Central memory CD4-positive, alpha-beta T cell (primary cell): ENCODE results near the gene CACNA1I.
A peak's percentile ranks its signal among the peaks of the same experiment; 100 is the strongest.

Experiments used
- DNase-seq: peaks from one replicate; pipeline ENCODE4 v3.0.0; 2022

Gene CACNA1I

DNA sequence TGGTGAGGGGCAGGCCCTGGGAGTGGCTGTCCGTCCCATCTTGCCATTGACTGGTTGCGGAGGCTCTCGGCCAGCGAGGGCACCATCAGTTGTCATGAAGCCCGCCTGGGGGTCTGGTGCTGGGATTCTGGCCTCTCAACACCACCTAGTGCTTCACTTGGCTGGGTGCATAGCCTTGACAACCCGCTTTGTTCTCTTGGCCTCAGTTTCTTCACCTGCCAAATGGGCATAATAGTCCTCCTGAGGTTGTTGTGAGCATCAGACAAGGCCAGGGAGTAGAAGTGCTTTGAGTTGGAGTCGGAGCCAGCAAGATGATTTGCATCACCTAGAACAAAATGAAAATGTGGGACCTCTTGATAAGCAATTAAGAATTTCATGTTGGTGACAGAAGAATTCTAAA is 1.5 kb upstream of the CACNA1I start:
- DNase-seq = no peak

GRCh38 chr22:39570226-39570625 is 327 bp upstream of the CACNA1I start:
- no peak for DNase-seq

DNA sequence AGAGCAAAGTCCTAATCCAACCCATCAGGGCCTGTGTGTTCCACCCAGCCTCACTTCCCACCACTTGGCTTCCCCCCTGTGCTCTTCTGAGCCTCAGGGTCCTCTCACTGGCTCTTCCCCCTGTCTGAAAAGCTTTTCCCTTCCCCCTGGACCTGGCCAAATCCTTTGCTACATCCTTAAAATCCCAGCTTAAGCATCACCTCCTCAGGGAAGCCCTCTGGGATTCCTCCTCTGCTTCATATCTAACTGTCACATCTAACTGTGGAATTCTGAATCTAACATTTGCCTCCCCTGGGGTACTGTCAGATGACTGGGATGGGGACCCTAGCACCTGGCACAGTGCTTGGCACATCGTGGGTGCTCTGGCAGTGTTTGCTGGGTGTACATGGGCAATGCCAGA is 985 bp downstream of the CACNA1I start:
- no peak for DNase-seq

- no peak for DNase-seq
Observed at GRCh38 chr22:39574779-39575551, 4.4 kb downstream of the CACNA1I start.

DNA sequence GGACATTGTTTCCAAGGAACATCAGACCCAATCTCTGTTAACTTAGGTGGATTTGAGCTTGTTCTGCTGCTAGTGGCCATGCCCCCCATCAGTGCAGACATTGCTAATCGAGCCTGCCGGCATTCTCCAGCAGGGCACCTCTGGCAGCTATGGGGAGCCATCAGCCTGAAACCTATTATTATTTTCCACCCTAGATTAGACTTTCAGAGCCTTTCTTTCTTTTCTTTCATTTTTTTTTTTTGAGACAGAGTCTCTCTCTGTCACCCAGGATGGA is 4.9 kb downstream of the CACNA1I start:
- DNase-seq = no peak

DNA sequence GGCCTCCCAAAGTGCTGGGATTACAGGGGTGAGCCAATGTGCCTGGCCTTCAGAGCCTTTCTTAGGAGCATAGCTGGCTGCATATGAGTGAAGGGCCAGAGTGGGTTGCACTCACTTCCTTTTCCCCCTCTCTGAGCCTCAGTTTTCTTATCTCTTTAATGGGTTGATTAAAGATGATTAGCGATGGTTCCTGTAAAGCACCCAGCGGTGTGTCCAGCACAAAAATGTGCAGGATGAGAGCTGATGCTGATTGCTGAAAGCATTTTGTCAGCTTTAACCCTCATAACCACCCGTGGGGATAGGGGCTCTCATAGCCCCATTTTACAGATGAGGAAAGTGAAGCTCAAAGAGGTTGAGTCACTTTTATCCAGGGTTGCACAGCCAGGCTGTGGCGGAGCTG is 5.5 kb downstream of the CACNA1I start:
- DNase-seq = no peak

GRCh38 chr22:39577366-39577765 is 6.8 kb downstream of the CACNA1I start:
- no peak for DNase-seq

- DNase-seq = no peak
Observed at GRCh38 chr22:39577900-39578299, 7.3 kb downstream of the CACNA1I start.

DNA sequence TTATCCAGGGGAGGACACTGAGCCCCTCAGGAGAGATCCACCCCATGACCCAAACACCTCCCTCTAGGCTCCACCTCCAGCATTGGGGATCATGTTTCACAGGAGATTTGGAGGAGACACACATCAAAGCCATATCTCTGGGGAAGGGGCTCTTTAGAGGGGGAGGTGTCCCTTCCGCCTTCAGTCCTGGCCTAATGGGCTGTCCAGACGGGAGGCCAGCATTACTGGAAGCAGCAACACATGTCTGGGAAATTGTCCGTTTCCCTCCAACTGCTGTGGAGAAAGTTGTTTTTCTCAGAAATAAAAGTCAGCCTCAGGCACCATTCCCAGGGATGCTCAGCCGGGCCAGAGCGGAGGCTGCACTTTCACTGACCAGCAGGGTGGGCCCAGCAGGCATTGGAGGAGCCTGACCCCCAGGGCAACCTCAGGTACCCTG is 9.5 kb downstream of the CACNA1I start:
- no peak for DNase-seq

DNA sequence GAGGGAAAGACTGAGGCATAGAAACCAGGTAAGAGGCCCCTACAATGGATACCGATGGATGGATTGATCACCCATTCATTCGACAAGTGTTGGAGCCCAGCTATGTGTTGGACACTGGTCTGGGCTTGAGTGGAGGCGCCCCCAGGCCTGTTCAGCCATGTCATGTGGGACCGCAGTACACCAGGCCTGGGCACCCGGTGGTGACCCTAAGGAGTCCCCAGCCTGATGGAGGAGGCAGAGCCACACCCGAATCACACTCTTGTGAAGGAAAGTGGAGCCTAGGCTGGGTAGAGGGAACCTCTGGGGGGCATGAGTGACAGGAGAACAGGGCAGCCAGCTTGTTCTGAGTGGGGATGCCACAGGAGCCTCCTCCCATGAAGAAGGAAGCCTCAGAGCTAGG is 10.2 kb downstream of the CACNA1I start:
- no peak for DNase-seq

DNA sequence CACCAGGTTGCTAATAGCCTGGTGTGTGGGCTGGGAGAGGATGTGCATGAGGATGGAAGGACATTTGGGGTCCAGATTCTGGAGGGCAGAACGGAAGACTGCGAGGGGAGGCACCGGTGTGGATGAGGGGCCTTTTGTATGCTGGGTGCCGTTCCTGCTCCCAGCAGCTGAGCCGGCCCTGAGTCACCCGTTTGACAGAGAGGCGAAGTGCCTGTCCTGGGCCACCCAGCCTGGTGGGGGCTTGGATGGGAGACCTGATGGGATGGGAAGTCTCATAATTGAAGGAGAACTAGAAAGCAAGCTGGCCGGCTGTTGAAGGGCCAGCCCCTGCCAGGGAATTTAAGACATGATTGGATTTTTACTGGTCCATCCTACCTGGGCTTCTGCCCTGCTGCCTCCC is 10.8 kb downstream of the CACNA1I start:
- no peak for DNase-seq

DNA sequence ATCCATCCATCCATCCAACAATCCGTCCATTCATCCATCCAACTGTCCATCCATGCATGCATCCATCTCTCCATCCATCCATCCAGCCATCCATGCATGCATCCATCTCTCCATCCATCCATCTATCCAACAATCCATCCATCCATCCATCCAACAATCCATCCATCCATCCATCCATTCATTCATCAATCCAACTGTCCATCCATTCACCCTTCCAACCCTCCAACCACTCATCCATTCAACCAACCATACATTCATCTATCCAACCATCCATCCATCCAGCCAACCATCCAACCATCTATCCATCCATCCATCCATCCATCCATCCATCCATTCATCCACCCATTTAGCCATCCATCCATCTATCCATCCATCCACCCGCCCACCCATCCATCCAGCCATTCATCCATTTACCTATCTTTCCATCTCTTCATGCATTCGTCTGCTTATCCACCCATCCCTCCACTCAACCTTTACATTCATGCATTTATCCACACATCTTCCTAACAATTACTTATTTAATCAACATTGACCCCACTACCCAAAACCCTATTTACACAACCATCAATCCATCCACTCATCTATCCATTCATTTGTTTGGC is 12.6 kb downstream of the CACNA1I start:
- no peak for DNase-seq

DNA sequence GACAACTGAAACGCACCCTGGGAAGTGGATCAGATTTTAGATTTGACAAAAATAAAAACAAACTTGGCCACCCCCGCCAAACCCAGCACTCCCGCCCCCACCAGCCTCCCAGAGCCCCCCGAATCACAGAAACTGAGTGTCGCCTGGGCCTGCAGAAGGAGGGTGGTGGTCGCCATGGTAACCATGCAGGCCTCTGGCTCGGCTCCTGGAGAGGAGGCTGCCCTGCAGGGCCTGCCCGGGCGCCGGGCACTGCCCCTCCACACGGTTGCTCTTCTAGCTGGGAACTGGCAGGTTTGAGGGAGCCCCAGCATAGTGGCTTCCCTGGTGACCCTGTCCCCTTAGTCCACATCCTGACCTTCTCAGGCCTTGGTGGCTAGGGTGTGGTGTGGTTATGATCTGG is 19.3 kb downstream of the CACNA1I start:
- no peak for DNase-seq

DNA sequence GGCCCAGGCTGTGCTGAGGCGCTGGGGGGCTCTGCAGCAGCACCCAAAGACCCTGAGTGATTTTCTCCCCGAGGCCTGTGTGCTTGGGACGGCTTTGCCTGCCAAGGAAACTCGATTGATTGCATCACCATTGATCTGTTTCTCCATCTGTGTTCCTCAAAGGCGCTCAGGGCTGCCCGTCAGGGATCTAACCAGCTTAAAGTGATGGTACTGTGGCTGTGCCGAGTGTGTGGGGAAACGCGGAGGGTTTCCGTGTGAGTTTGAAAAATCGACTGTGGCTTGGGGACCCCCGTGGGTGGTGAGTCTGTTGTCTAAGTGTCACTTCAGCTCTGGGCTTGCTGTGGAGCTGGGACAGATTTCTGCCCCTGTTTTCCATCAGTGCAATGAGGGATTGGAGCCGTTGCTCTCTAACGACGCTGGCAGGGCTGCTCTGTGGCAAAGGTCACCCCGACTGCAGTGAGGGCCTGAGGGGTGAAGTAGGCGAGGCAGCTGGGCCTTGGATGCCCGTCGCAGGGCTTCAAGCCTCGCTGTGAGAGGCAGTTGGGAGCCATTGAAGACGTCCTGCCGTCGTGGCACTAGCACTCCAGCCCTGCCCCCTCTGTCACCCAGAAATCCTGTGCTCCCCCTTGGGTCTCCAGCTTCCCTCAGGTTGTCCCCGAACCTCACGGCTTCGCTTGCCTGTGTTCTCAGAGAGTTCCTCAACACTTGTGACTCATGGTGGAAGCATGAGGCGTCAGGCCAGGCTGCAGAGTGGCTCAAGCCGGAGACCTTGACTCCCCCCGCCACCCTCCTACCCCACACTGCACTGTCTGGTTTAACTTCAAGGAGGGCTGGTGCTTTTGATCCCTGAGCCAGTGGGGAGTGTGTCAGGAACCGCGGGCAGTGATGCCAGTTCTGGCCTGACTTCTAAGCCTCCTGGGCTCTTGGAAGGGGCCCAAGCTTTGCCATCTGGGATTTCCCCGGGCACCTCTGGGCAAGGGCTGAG is 21.8 kb downstream of the CACNA1I start:
- no peak for DNase-seq

- no peak for DNase-seq
Observed at GRCh38 chr22:39593066-39593930, 22.7 kb downstream of the CACNA1I start.

- no peak for DNase-seq
Observed at GRCh38 chr22:39593931-39594285, 23.4 kb downstream of the CACNA1I start.

GRCh38 chr22:39594411-39594810 is 23.9 kb downstream of the CACNA1I start:
- DNase-seq = no peak

DNA sequence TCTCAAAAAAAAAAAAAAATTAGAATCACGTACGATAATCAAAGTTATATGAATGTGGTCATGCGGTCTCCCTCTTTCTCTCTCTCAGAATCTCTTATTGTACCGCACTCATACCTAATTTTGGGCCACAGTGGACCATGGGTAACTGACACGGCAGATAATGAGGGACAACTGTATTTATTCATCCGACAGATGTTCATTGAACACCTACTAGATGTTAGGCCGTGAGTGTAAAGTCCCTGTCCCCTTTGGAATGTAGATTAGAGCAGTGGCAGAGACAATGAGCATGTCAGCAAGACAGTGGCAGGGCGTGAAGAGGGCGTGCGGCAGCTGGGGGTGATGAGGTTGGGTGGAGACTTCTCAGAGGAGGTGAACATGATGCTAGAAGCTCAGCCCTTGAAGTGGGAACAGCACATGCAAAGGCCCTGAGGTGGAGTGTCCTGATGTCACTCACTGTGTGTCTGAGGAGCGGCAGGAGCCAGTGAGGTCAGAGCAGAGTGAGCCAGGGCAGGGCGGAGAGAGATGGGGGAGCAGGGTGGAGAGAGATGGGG is 25.1 kb downstream of the CACNA1I start:
- no peak for DNase-seq

DNA sequence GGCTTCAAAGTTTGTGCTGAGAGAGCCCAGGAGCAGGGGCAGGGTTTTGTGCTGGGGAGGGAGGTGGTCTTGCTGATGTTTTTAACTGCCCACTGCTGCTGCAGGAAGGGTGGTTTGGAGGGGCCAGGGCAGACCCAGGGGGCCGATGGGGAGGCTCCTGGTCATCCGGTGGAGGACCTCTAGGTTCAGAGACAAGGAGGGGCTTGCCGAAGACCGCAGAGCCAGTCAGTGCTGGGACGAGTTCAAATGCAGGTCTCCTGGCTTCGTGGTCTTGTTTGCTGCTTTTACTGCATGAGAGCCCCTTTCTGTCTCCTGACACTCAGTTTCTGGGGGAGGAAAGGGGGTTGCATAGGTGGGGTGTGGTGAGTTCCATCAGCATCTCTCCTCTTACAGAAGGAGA is 26.0 kb downstream of the CACNA1I start:
- DNase-seq = no peak

DNA sequence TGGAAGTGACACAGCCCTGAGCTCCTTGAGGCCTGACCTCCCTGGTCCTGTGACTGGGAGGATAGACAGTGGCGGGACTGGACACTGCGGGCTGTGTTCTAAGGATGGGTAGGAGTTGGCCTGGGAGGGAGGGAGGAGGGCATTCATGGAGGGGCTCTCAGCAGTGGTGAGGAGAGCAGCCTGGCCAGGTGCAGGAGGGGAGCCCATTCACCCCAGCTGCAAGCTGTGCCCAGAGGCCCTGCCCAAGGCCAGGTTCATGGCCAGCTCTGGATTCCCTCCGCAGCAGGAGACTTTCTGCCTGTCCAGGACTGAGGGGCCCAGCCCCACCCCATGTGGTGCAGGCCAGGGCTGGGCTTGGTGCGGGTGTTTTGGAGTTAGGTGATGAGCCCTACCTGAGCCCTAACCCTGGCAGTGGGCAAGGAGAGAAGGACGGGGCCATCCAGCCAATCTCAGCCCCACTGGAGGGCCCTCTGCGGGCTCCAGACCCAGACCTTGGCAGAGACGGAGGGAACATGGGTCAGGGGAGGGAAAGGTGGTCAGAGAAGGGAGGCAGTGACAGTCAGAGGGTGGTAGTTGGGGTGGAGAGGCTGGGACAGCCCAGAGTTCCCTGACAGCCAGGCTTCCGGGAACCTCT is 26.8 kb downstream of the CACNA1I start:
- DNase-seq = no peak

GRCh38 chr22:39598017-39598965 is 27.7 kb downstream of the CACNA1I start:
- peak; percentile 48 for DNase-seq
